ENCODE results near the gene PLCH1. TPM values are rescaled to one million over a fixed set of nuclear protein-coding genes. Genes with fewer than 3 reads are reported as not detected.

Gene PLCH1
- total and polyA plus RNA-seq, 10 of the 15 experiments (the other 5 are each of a cell fraction or from before 2014, with no cell fraction given): 0.03 to 0.22 (median 0.04) TPM; not detected in 5

GRCh38 chr3:155495387-155495786 is 249.5 kb downstream of the PLCH1 start:
- FAIRE-seq: no peak

More at GRCh38 chr3:155495387-155495786, 249.5 kb downstream of the PLCH1 start:
- ChIA-PET RAD21 (ENCODE audit: unreplicated experiment) (no interaction called here), CTCF (interaction anchor here (1.5 kb wide), 1 partner anchor 207 kb away, joined by 4 read pairs; no protein-coding TSS in a partner anchor), POLR2A (no interaction called here), SMC1A (ENCODE audit: uncharacterized antibody, unreplicated experiment) (no interaction called here)
- Histone ChIP-seq H3K4me1 (ENCODE audit: control insufficient read depth, insufficient read depth, low read length) (peaks cover 7% of the 10 kb centered on the region), H3K79me2 (ENCODE audit: control insufficient read depth, insufficient read depth, low read length) (no peaks in the 10 kb centered on the region), H3K27ac (ENCODE audit: control insufficient read depth, insufficient read depth) (no peak overlapping the region), H3K4me2 (ENCODE audit: control insufficient read depth, insufficient read depth) (no peak overlapping the region), H3K4me3 (no peak overlapping the region), H3K9me3 (replicated peaks; ENCODE audit: control insufficient read depth, insufficient read depth, low read length) (no peaks in the 10 kb centered on the region), H3K36me3 (ENCODE audit: control insufficient read depth in 2 of 2, insufficient read depth in 2 of 2, low read length in 1 of 2) (no peaks in the 10 kb centered on the region), H2AFZ (ENCODE audit: control insufficient read depth, low read depth, low read length) (no peak overlapping the region), H3K27me3 (replicated peaks in 1 of 2; ENCODE audit: control insufficient read depth in 2 of 2, insufficient read depth in 2 of 2, low read length in 1 of 2) (peaks cover 0 to 2% of the 10 kb centered on the region in 2 experiments; a peak in 1 of 4 replicates), H3K9ac (ENCODE audit: control insufficient read depth, insufficient read depth, low read length) (no peak overlapping the region), H4K20me1 (ENCODE audit: control insufficient read depth, insufficient read depth) (no peaks in the 10 kb centered on the region)
- TF ChIP-seq JUND (IDR thresholded peaks at IDR 0.05; ENCODE audit: low read depth, low read length): peak; percentile 67; the same call in 1 of the 2 replicates
- peak; percentile 44; the same call in 1 of the 2 replicates for TF ChIP-seq EED (IDR thresholded peaks at IDR 0.05; ENCODE audit: low read depth)
- TF ChIP-seq RAD51 (IDR thresholded peaks at IDR 0.05): no peak
- no peak for TF ChIP-seq STAT1 (conservative IDR thresholded peaks at IDR 0.05)
- peak; percentile 63; the same call in 1 of the 2 replicates for TF ChIP-seq BCL11A (IDR thresholded peaks at IDR 0.05; ENCODE audit: low read depth, low read length)
- TF ChIP-seq PML (IDR thresholded peaks at IDR 0.05; ENCODE audit: low read length): no peak
- TF ChIP-seq POU2F2 (IDR thresholded peaks at IDR 0.05; ENCODE audit: borderline replicate concordance, low read depth, low read length): peak; percentile 63; the same call in 1 of the 3 replicates
- no peak for TF ChIP-seq NRF1 (conservative IDR thresholded peaks at IDR 0.05; ENCODE audit: low read depth, low read length)
- peak; percentile 91 for TF ChIP-seq TCF12 (IDR thresholded peaks at IDR 0.05; ENCODE audit: low read depth, low read length)
- TF ChIP-seq HDAC6 (IDR thresholded peaks at IDR 0.05; ENCODE audit: unreplicated experiment): no peak
- TF ChIP-seq PAX5 (IDR thresholded peaks at IDR 0.05; ENCODE audit: borderline replicate concordance, low read depth, low read length): peak; percentile 58; the same call in 1 of the 2 replicates
- TF ChIP-seq TCF3 (IDR thresholded peaks at IDR 0.05; ENCODE audit: borderline replicate concordance, insufficient read depth, low read depth, low read length): peak; percentile 93; the same call in 1 of the 2 replicates
- TF ChIP-seq ETV6 (conservative IDR thresholded peaks at IDR 0.05 in 1 of 2, IDR thresholded peaks at IDR 0.05 in 1 of 2; ENCODE audit: borderline replicate concordance in 1 of 2, low read depth in 1 of 2): 0 out of 4 replicates have a peak, but pooled peaks of 1 of the 2 experiments have one; percentile 12
- peak; percentile 72 for TF ChIP-seq RUNX3 (IDR thresholded peaks at IDR 0.05; ENCODE audit: low read length)
- TF ChIP-seq IRF4 (IDR thresholded peaks at IDR 0.05; ENCODE audit: low read depth, low read length): peak; percentile 97
- TF ChIP-seq JUNB (IDR thresholded peaks at IDR 0.05): peak; percentile 95
- no peak for TF ChIP-seq CTCF (IDR thresholded peaks at IDR 0.05 in 2 of 3, conservative IDR thresholded peaks at IDR 0.05 in 1 of 3; ENCODE audit: control insufficient read depth in 2 of 3, extremely low read depth in 1 of 3, insufficient read depth in 1 of 3, low read depth in 3 of 3, low read length in 3 of 3)
- no peak for DNase-seq (ENCODE audit: low read depth, low spot score)
- no TSS peak for BruUV-seq (replicated peaks)
- 41% methylated on average over 4 of the region's 4 CpGs for WGBS (ENCODE audit: insufficient coverage, insufficient replicate concordance, low lambda C conversion rate, missing lambda C conversion rate)
- intact Hi-C loops (cut with micrococcal nuclease; ENCODE audit: unreplicated experiment) (loop anchor here (1.0 to 2.0 kb wide), 3 partner anchors 23 to 60 kb away; no protein-coding TSS in a partner anchor), in situ Hi-C loops (cut with MboI) (no loop called here)
- peak; percentile 90 for ATAC-seq
